ACHN (cell line): ENCODE data around the gene KIF11.

ENCODE experiments used
- DNase-seq: peaks from one replicate; pipeline ENCODE4 v3.0.0-alpha.2; 2015
- in situ Hi-C: cut with HindIII; loops from 2 replicates; pipeline ENCODE4 v1.10.0; 2017; ENCODE audit warnings: low sequenced_read_pairs, low pct_ligation_motif_present, low pct_unique_long_range_greater_than_20kb

KIF11 gene

DNA sequence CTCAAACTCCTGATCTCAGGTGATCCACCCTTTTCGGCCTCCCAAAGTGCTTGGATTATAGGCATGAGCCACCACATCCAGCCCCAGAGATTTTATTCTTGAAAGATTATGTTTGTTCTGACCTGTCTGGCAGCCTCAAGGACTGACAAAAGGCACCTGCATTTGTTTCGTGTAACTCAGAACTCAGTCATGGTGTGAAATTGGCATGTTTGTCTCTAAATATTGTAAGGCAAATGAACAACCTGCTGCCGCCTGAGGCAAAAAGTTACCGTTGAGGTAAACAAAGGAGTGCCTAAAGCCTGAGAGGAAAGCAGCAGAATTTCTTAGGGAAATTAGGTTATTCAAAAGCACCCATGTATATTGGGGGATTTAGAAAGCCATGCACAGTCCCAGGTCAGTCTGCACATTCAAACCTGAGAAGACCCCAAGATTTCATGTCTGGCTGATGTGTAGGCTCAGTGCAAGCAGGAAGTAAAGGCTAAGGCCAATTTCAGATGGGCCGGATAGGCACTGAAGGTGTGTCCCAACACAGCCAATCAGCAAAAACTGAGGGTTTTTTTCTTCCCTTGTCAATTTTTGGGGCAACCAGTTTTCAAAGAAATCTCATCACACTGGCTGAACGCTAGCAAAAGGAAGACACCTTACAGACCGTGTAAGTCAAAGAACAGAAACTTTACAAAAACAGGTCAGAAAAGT is 63.5 kb downstream of the KIF11 start:
- DNase-seq: no peak
- in situ Hi-C loops: no loop called here

DNA sequence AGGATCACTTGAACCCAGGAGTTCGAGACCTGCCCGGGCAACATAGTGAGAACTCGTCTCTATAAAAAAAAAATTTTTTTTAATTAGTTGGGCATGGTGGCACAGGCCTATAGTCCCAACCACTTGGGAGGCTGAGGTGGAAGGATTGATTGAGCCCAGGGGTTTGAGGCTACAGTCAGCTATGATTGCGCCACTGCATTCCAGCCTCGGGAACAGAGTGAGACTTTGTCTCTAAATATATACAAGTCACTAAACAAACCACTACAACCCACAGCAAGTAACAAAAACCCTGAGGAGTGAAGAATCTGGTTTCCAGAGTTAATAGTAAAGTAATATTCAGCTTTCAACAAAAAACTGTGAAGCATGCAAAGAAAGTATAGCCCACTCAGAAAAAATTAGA is 64.1 kb downstream of the KIF11 start:
- no peak for DNase-seq
- in situ Hi-C loops: no loop called here

DNA sequence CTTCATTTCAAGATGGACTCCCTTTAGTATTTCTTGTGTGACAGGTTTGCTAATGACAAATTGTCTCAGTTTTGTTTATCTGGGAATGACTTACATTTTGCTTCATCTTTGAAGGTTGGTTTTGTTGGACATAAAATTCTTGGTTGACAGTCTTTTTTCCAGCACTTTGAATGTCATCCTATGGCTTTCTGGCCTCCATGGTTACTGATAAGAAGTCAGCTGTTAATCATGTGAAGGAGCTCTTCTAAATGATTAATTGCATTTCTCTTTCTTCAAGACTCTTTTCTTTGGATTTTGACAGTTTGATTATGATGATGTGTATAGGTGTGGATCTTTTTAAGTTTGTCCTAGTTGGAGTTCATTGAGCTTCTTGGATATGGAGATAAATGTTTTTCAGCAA is 69.9 kb downstream of the KIF11 start:
- in situ Hi-C loops: no loop called here
- peak; percentile 11 for DNase-seq

DNA sequence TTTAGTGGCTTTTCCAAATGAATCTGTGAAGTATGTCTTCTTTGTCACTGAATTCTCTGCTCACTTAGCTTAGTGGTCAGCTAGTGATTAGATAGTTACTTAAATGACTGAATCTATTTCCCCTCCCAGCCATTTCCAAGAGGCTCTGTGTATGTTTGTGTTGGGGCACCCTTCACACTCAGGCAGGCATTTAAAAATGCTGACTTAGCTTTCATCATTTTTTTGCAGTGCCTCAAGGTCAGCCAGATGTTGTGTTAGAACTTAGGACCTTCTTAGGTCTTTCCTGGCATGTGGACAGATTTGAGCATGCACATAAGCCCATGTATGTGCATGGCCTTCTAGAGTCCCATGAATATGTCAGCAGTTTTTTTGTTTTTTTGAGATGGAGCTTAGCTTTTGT is 71.4 kb downstream of the KIF11 start:
- in situ Hi-C loops: no loop called here
- no peak for DNase-seq

DNA sequence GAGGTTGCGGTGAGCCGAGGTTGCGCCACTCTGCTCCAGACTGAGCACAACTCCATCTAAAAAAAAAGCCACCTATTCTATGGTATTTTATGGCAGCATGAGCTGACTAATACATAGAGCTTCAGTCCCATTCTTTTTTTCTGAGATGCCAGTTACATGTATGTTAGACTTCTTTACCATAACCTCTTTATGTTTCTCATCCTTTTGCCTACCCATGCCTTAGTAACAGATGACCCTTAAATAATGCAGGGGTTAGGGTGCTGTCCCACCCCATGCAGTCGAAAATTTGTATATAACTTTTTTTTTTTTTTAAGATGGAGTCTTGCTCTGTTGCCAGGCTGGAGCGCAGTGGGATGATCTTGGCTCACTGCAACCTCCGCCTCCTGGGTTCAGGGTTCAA is 74.1 kb downstream of the KIF11 start:
- in situ Hi-C loops: no loop called here

DNA sequence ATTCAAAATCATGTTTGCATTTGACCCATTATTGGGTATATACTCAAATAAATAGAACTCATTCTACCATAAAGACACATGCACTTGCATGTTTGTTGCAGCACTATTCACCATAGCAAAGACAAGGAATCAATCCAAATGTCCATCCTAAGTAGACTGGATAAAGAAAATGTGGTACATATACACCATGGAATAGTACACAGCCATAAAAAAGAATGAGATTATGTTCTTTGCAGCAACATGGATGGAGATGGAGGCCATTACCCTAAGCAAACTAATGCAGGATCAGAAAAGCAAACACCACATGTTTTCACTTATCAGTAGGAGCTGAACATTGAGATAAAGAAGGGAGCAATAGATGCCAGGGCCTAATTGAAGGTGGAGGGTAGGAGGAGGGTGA is 84.8 kb downstream of the KIF11 start:
- in situ Hi-C loops: no loop called here
- no peak for DNase-seq

More for the DNA sequence above, 74.1 kb downstream of the KIF11 start:
- no peak for DNase-seq

DNA sequence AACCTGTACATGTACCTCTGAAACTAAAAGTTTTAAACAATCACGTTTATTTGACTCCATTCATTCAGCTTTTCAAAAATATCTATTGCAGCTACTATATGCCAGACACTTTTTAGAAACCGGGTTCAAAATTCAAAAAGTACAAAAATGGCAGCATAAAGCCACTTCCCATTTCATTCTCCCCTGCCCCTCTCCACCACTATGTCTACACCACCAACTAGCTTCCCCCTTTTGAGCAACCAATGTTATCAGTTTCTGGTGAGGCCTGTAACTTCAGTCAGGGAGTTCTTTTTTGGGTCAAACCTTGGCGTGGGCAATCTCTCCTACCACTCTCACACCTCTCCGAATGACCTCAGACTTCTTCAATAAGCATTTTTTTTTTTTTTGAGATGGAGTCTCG is 85.3 kb downstream of the KIF11 start:
- in situ Hi-C loops: no loop called here
- DNase-seq: no peak

DNA sequence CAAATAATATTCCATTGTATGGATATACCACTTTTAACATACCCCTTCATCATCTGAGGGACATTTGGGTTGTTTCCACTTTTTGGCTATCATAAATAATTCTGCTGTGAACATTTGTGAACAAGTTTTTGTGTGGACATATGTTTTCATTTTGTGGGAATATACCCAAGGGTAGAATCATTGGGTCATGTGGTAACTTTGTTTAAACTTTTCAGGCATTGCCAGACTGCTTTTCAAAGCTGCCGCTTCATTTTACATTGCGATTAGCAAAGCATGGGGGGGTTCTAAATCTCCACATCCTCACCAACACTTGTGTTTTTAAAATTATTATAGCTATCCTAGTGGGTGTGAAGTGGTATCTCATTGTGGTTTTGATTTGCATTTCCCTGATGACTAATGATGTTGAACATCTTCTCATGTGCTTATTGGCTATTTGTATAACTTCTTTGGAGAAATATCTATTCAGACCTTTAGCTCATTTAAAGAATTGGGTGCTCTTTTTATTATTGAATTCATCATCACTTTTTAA is 88.4 kb downstream of the KIF11 start:
- no peak for DNase-seq
- in situ Hi-C loops: no loop called here

DNA sequence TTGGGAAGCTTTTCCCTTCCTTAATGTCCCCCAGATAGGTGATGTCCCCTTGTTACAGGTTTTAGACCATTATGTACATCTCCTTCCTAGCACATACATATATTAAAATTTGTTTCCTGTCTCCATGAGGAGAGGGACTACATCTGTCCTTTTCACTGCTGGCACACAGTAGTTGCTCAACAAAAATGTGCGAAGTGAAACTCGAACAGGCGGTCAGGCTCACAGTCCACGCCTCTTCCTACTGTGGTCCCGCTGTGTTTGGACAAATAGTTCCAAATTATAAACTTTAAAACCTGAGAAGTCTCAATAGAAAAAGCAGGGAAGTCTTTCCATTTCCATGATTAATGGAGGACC is 95.6 kb downstream of the KIF11 start:
- in situ Hi-C loops: no loop called here
- DNase-seq: no peak

DNA sequence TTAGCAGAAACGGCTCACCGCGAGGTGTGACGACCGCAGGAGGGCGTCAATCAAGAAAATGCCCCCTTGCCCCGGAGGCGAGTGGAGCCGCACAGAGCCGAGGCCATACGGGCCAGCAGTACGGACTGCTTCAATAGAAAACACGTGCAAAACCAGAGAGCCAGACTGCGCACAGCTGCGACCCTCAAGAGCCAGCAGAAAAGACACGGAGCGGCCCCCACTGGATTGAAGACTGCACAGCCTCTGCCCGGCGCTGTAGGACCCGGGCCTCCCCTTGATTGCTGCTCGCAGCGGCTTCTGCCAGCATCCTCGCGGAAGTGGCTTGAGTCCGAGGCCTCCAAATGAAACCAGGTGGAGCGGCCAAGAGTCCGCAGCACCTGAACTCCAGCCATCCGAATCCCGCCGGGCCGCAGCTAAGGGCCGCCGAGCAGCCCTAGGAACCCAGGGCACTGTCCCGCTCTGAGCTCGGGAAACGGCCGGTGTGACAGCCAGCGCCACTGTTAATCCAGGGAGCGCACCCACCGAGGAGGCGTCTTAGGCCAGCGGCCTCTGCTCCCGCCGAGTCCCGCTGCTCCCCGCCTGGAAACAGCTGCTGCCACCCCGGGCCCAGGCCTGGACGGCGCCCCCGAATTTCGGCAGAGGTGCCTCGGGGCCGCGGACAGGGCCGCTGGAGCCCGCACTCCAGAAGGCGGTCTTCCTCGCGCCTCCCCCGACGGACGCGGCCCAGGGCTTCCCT is 96.2 kb downstream of the KIF11 start:
- in situ Hi-C loops: no loop called here
- DNase-seq: no peak

DNA sequence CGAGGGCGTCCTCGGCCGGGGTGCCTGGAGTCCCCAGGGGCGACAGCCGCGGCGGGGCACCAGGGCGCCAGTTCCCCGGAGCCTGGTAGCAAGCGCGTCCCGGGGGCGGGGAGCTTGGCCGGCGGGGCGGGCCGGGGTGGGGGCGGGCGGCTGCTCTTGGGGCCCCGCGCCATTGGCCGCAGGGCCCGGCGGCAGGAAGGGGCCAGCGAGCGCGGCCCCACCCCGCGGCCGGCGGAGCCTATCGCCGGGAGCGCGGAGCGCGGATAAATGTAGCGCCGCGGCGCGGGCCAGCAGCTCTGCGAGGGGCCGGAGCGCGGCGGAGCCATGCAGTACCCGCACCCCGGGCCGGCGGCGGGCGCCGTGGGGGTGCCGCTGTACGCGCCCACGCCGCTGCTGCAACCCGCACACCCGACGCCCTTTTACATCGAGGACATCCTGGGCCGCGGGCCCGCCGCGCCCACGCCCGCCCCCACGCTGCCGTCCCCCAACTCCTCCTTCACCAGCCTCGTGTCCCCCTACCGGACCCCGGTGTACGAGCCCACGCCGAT is 96.8 kb downstream of the KIF11 start, which contains the start of gene HHEX:
TSS of gene HHEX (plus strand) at position 293 of the 548 bp plus-strand sequence. CDS start at position 325, 32 bp downstream.
- in situ Hi-C loops: no loop called here
- DNase-seq: peak; percentile 89

DNA sequence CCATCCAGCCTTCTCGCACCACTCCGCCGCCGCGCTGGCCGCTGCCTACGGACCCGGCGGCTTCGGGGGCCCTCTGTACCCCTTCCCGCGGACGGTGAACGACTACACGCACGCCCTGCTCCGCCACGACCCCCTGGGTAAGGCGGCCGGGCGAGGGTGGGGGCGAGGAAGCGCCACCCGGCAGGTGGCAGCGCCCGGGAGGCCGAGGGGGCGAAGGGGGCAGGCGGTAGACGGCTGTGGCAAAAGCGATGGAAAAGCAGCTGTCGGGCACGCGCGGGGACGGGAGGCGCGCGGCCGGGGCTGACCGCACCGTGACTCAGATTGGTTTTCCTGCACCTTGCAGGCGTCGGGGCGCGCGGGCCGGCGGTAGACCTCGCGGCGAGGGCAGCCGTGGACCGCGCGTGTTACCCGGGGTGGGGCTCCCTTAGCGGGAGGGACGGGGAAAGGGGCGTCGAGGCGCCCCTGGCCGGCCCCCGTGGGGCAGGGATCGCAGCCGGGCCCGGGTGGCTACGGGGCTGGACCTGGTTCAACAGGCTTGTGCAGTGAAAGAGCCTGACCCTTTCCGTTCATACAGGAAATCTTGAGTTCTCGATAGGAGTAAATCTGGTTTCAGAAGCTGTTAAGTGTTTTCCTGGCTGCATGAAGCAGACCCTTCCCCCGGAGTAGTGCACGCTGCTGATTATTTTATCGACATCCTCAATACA is 97.4 kb downstream of the KIF11 start:
- DNase-seq: peak; percentile 86

DNA sequence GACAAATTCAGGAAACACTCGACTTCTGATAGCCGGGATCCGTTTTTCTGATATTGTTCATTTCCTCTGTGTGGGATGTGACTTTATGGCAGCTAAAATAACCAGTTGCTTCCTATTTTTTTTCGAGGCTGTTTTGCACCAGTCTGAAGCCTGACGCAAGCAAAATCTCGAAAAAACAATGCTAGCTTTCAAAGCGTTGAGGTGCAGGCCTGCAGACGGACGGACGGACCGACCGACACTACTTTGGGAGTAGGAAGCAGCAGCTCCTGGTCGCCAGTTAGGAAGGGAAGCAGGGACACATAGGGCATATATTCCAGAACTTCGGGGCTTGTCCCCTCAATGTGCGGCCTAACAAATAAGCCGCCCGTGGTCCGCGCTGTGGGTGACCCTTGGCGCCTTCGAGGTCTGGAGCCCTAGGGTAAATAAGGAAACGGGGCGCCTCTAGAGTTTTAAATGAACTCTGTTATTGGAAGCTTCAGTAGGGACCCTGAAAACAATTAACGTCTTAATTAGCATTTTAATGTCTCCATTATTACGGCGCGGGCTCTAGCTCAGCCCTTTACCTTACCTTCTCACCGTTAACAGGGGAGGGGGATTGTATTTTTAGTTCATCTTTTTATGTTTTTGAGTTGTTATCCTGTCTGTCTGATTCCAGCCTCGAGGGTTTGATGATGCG is 98.1 kb downstream of the KIF11 start:
- in situ Hi-C loops: no loop called here
- DNase-seq: no peak

More for the DNA sequence above, 97.4 kb downstream of the KIF11 start:
- in situ Hi-C loops: no loop called here

DNA sequence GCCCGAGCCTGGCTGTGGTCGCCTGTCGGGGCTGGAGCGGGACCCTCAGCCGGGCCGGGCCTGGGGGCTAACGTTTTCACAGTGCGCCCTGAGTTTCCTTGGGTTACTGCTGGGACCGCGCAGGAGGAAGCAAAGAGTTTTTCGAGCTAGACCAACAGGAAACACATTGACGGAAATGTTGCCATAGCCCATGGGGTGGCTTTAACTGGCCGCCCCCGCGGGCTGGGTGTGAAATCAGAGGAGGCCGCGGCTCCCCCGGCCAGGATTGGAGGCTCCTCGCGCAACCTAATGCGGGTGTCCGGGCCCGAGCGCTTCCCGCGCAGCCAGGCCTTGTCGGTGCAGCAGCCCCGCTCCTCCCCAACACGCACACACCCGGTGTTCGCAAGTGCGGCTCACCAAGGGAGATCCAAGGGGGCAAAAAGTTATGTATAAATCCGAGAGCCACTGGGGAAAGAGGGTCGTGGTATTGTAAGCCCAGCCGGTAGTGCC is 98.7 kb downstream of the KIF11 start:
- in situ Hi-C loops: no loop called here
- DNase-seq: no peak

DNA sequence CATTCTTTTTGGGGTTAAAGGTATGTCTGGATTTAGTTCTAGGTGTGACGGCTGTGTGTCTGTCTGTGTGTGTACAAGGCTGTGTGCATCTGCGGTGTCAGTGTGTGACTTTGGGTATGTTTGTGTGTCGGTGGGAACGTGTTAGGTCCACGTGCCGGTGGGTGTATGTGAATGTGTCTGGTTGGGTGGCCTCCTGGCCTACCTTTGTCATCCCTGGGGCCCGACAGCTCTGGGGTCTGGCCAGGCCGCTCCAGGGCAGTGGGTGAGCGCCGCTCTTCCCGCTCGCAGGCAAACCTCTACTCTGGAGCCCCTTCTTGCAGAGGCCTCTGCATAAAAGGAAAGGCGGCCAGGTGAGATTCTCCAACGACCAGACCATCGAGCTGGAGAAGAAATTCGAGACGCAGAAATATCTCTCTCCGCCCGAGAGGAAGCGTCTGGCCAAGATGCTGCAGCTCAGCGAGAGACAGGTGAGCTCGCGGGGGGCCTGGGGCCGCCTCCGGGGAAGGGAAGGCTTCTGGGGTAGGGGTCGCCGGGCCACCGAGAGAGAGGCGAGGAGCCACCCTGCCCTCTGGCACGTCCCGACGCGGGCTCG is 99.2 kb downstream of the KIF11 start:
- in situ Hi-C loops: no loop called here
- no peak for DNase-seq

DNA sequence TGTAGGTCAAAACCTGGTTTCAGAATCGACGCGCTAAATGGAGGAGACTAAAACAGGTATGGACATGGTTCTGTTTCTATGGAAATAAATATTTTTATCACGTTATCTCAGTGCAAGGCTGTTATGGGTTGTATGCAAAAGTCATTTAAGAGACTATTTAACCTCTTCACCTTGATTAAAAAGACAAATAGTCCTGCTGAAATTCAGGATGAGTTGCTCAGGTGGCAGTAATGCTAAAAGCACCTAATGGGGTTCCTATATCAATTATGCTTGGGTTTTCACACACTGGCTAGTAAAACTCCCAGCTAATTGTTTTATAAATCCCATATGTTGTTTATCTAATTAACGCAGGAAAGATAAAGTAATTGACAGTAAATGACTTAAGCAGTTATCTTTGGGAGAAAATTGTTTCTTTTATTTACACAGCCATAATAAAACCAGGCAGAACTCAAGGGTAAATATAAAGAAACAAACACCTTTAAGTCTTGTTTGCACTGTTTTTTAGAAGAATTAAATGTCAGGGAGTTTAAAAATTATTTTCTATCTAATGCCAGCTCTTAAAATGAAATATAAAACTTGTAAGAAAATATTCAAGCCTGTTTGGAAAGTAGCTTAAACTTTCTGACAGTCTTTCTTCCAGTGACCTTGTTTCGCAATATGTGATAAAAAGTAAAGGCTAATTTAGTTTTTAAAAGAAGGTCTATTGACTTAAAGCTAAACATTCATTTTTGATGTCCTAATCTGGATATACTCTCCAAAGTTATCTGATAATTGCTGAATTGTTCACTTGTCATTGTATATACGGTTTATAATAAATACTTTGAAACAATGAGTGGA is 100.0 kb downstream of the KIF11 start:
- in situ Hi-C loops: no loop called here
- DNase-seq: no peak

DNA sequence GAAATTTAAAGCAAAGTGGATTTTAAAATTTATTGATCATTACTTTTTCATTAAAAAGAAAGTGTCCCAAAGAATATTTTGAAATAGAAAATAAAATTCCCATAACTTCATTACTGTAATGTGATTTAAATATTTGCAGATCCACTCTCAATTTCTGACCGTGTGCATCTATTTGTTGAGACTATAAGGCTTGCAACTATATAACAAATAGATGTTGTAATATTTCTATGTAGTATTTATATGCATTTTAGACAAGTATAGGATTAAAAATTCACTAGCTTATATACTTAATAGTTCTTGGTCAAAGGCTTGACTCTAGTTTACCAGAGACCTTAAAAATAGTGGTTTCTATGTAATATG is 100.6 kb downstream of the KIF11 start:
- in situ Hi-C loops: no loop called here
- no peak for DNase-seq
